Nephron (organoid): Measurements from ENCODE around the gene YWHAE.
A peak's percentile ranks its signal among the peaks of the same experiment; 100 is the strongest.
"Not testable (repeated sequence)": the region's sequence is repeated elsewhere in the genome, so short reads cannot be mapped to it uniquely, and the experiment has no call there.

Source experiments
- H3K27ac Mint-ChIP-seq, 3 experiments: 2 replicates each; pipeline ENCODE4 v1.8.0; 2020; ENCODE audit warnings: mixed read lengths in 3 of 3, mild to moderate bottlenecking in 2 of 3, moderate library complexity in 1 of 3
- H3K27me3 Mint-ChIP-seq: 2 replicates; pipeline ENCODE4 v1.8.0; 2021; ENCODE audit warnings: low read depth, mild to moderate bottlenecking, moderate library complexity, mixed read lengths
- H3K36me3 Mint-ChIP-seq: 2 replicates; pipeline ENCODE4 v1.8.0; 2020; ENCODE audit warnings: low read depth, mixed read lengths
- H3K4me1 Mint-ChIP-seq: 2 replicates; pipeline ENCODE4 v1.8.0; 2020; ENCODE audit warnings: mixed read lengths
- H3K4me3 Mint-ChIP-seq, 3 experiments: 2 replicates each; pipeline ENCODE4 v1.8.0; 2020; ENCODE audit warnings: mild to moderate bottlenecking in 3 of 3, mixed read lengths in 3 of 3, moderate library complexity in 2 of 3
- H3K9me3 Mint-ChIP-seq: 2 replicates; pipeline ENCODE4 v1.8.0; 2020; ENCODE audit warnings: mixed read lengths
- CTCF ChIP-seq, 3 experiments: fragments of 200-600 bp; sonication (generic); IDR thresholded peaks; one replicate each; pipeline ENCODE4 v1.5.0; 2021; ENCODE audit warnings: antibody characterized with exemption in 3 of 3; ENCODE audit not compliant: unreplicated experiment in 3 of 3

The YWHAE gene

GRCh38 chr17:1399679-1400512 is at the start of gene YWHAE:
Gene YWHAE, minus strand, starts transcription at chr17:1400222. Its CDS starts 112 bp downstream, at chr17:1400110.
- H3K4me1 Mint-ChIP-seq = peaks cover 14% of the 10 kb centered on the region
- H3K9me3 Mint-ChIP-seq = peaks cover 3% of the 10 kb centered on the region
- TF ChIP-seq CTCF (IDR thresholded peaks at IDR 0.05; ENCODE audit: unreplicated experiment in 3 of 3) = no peak
- H3K36me3 Mint-ChIP-seq = peaks cover 15% of the 10 kb centered on the region
- no peaks in the 10 kb centered on the region for H3K27me3 Mint-ChIP-seq
- H3K27ac Mint-ChIP-seq = peak within 1 kb of the TSS; percentile 99 to 100 (median 100)
- H3K4me3 Mint-ChIP-seq = peak within 1 kb of the TSS; percentile 98 to 99 (median 99)

GRCh38 chr17:1449412-1449967 is 49.5 kb upstream of the YWHAE start:
- Mint-ChIP-seq H3K4me3 (no peak overlapping the region), H3K27me3 (no peaks in the 10 kb centered on the region), H3K4me1 (peaks cover 15% of the 10 kb centered on the region), H3K27ac (no peak overlapping the region), H3K36me3 (peaks cover 36% of the 10 kb centered on the region), H3K9me3 (no peaks in the 10 kb centered on the region)
- no peak for TF ChIP-seq CTCF (IDR thresholded peaks at IDR 0.05; ENCODE audit: unreplicated experiment in 3 of 3)

GRCh38 chr17:1447052-1447451 is 47.0 kb upstream of the YWHAE start:
- no peak for TF ChIP-seq CTCF (IDR thresholded peaks at IDR 0.05; ENCODE audit: unreplicated experiment in 3 of 3)
- H3K4me1 Mint-ChIP-seq = peaks cover 7% of the 10 kb centered on the region

GRCh38 chr17:1446201-1446600 is 46.2 kb upstream of the YWHAE start:
- no peak for TF ChIP-seq CTCF (IDR thresholded peaks at IDR 0.05; ENCODE audit: unreplicated experiment in 3 of 3)
- Mint-ChIP-seq H3K4me1 (peaks cover 7% of the 10 kb centered on the region), H3K4me3 (no peak overlapping the region), H3K36me3 (peaks cover 29% of the 10 kb centered on the region), H3K27ac (no peak overlapping the region), H3K27me3 (no peaks in the 10 kb centered on the region), H3K9me3 (no peaks in the 10 kb centered on the region)

More at GRCh38 chr17:1447052-1447451, 47.0 kb upstream of the YWHAE start:
- Mint-ChIP-seq H3K9me3 (no peaks in the 10 kb centered on the region), H3K27ac (no peak overlapping the region), H3K36me3 (peaks cover 31% of the 10 kb centered on the region), H3K4me3 (no peak overlapping the region), H3K27me3 (no peaks in the 10 kb centered on the region)

- not testable (repeated sequence) for H3K4me1 Mint-ChIP-seq, H3K27me3 Mint-ChIP-seq, H3K4me3 Mint-ChIP-seq, H3K27ac Mint-ChIP-seq, H3K9me3 Mint-ChIP-seq
- H3K36me3 Mint-ChIP-seq = peaks cover 29% of the 10 kb centered on the region
Measured at GRCh38 chr17:1445695-1446094, 45.7 kb upstream of the YWHAE start.

- not testable (repeated sequence) for H3K4me1 Mint-ChIP-seq, H3K9me3 Mint-ChIP-seq, H3K27me3 Mint-ChIP-seq, H3K27ac Mint-ChIP-seq, H3K4me3 Mint-ChIP-seq
- peaks cover 18% of the 10 kb centered on the region for H3K36me3 Mint-ChIP-seq
Measured at GRCh38 chr17:1442721-1443120, 42.7 kb upstream of the YWHAE start.

GRCh38 chr17:1442187-1442586 is 42.2 kb upstream of the YWHAE start:
- Mint-ChIP-seq H3K27ac (no peak overlapping the region), H3K4me1 (peaks cover 7% of the 10 kb centered on the region), H3K27me3 (no peaks in the 10 kb centered on the region), H3K9me3 (no peaks in the 10 kb centered on the region), H3K4me3 (no peak overlapping the region), H3K36me3 (peaks cover 18% of the 10 kb centered on the region)
- no peak for TF ChIP-seq CTCF (IDR thresholded peaks at IDR 0.05; ENCODE audit: unreplicated experiment in 3 of 3)
